B cell (primary cell): Measurements from ENCODE around the gene ARHGAP15.

Experiments
- EZH2 ChIP-seq: IDR thresholded peaks from 2 replicates; pipeline ENCODE4 v1.6.1; 2012; ENCODE audit warnings: borderline replicate concordance, low read depth, mild to moderate bottlenecking, moderate library complexity, low read length; ENCODE audit not compliant: insufficient read depth, poor library complexity, severe bottlenecking
- TF ChIP-seq, protein P1 (sequence below): fragments of 200-600 bp; IDR thresholded peaks from one replicate; pipeline ENCODE4 v1.8.0; 2022; ENCODE audit warnings: antibody characterized with exemption, mild to moderate bottlenecking

DNA sequence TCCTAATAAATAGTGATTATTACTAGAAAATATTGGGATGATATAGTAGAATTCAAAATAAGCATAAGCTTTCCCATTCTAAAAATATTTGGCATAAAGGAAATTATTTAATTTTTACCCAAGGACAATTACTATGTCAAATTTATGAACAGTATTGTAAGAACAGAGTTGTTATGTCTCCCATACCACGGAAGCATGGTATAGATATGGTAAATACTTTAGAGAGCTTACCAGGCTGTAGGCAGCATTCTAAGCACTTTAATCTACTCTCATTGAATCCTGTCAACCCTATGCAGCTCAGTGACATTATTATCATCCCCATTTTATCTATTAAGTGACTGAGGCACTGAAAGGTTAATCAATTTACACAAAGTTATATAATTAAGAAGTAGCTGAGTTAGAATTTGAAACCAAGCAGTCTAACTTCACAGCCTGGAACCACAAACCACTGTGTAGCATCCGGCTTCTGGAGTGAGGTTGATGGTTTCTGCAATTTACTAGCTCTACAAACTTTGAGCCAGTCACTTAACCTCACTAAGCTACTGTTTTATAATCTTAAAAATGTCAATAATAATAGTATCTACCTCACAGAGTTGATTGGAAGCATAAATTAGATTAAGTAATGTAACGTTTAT is 323.7 kb downstream of the ARHGAP15 start:
- TF ChIP-seq, protein P1, sequence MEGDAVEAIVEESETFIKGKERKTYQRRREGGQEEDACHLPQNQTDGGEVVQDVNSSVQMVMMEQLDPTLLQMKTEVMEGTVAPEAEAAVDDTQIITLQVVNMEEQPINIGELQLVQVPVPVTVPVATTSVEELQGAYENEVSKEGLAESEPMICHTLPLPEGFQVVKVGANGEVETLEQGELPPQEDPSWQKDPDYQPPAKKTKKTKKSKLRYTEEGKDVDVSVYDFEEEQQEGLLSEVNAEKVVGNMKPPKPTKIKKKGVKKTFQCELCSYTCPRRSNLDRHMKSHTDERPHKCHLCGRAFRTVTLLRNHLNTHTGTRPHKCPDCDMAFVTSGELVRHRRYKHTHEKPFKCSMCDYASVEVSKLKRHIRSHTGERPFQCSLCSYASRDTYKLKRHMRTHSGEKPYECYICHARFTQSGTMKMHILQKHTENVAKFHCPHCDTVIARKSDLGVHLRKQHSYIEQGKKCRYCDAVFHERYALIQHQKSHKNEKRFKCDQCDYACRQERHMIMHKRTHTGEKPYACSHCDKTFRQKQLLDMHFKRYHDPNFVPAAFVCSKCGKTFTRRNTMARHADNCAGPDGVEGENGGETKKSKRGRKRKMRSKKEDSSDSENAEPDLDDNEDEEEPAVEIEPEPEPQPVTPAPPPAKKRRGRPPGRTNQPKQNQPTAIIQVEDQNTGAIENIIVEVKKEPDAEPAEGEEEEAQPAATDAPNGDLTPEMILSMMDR = no peak
- TF ChIP-seq EZH2 = no peak
